ENCODE data around the gene CRACR2B. TPM values are rescaled to one million over a fixed set of nuclear protein-coding genes. Genes with fewer than 3 reads are reported as not detected.

CRACR2B gene
- total and polyA plus RNA-seq, 2 of the 13 experiments (the other 11 are each of a cell fraction or from before 2014, with no cell fraction given) = 14.9 to 21.0 TPM

DNA sequence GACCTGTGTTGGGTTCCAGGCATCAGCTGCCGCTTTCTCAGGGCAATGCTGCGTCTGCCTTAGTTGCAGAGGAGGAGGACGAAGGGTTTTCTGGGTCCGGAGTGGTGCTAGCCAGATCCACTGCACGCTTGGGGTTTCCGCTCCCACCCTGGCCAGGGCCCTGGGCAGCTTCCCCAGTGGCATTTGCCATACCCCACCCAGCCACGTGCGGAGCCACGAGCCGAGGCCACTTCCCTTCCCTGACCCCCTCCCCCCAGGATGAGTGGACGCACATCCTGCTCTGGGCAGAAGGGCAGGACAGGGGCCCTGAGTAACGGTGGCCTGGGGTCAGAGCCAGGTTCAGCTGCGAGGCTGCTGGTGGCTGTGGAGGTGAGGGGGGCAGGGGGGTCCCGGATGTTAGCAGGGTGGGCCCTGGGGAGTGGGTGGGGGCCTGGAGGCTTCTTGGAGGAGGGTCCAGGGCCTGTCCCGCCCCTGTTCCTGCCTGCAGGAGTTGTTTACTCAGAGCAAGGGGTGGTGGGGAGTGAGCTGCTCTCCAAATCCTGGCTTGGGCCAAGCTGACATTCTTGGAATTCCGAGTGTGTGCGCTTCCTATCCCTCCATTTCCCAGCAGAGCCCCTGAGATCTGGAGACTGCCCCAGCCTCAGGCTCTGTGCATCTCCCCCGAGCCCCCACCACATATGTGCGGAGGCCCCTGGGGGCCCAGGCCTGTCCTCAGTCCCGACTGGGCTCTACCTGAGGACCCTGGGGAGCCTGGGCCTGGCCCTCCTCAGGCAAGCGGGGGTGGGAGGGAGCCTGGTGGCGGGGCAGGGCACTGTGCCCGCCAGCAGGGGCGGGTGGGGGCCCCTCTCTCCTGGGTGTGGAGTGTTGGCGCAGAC is 16.3 kb downstream of the CRACR2B start (continued):
- TF ChIP-seq, protein P1, sequence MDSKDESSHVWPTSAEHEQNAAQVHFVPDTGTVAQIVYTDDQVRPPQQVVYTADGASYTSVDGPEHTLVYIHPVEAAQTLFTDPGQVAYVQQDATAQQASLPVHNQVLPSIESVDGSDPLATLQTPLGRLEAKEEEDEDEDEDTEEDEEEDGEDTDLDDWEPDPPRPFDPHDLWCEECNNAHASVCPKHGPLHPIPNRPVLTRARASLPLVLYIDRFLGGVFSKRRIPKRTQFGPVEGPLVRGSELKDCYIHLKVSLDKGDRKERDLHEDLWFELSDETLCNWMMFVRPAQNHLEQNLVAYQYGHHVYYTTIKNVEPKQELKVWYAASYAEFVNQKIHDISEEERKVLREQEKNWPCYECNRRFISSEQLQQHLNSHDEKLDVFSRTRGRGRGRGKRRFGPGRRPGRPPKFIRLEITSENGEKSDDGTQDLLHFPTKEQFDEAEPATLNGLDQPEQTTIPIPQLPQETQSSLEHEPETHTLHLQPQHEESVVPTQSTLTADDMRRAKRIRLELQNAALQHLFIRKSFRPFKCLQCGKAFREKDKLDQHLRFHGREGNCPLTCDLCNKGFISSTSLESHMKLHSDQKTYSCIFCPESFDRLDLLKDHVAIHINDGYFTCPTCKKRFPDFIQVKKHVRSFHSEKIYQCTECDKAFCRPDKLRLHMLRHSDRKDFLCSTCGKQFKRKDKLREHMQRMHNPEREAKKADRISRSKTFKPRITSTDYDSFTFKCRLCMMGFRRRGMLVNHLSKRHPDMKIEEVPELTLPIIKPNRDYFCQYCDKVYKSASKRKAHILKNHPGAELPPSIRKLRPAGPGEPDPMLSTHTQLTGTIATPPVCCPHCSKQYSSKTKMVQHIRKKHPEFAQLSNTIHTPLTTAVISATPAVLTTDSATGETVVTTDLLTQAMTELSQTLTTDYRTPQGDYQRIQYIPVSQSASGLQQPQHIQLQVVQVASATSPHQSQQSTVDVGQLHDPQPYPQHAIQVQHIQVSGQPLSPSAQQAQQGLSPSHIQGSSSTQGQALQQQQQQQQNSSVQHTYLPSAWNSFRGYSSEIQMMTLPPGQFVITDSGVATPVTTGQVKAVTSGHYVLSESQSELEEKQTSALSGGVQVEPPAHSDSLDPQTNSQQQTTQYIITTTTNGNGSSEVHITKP (CRISPR knock-in tag; IDR thresholded peaks at IDR 0.05; ENCODE audit: low read depth) = peak; percentile 89; the same call in 1 of the 2 replicates
- TF ChIP-seq AHR (CRISPR knock-in tag; IDR thresholded peaks at IDR 0.05) (no peak), NRL (CRISPR knock-in tag; IDR thresholded peaks at IDR 0.05; ENCODE audit: borderline replicate concordance) (peak; percentile 31), NCOR1 (IDR thresholded peaks at IDR 0.05; ENCODE audit: borderline replicate concordance, low read length) (no peak), ZNF207 (IDR thresholded peaks at IDR 0.05; ENCODE audit: borderline replicate concordance) (no peak), GATAD2A (CRISPR knock-in tag; IDR thresholded peaks at IDR 0.05) (peak; percentile 62; the same call in 1 of the 2 replicates), ZNF136 (CRISPR knock-in tag; IDR thresholded peaks at IDR 0.05; ENCODE audit: low read depth) (no peak), ZNF557 (CRISPR knock-in tag; IDR thresholded peaks at IDR 0.05) (no peak), FOXM1 (CRISPR knock-in tag; IDR thresholded peaks at IDR 0.05) (no peak), NFIC (IDR thresholded peaks at IDR 0.05; ENCODE audit: low read length) (no peak), AGO1 (IDR thresholded peaks at IDR 0.05; ENCODE audit: low read depth, low read length, poor library complexity, severe bottlenecking) (no peak), ZNF883 (CRISPR knock-in tag; IDR thresholded peaks at IDR 0.05; ENCODE audit: not compliant biosample characterization) (no peak), RBAK (CRISPR knock-in tag; IDR thresholded peaks at IDR 0.05) (peak; percentile 35; the same call in 1 of the 2 replicates), HNRNPUL1 (IDR thresholded peaks at IDR 0.05; ENCODE audit: low read depth, low read length) (no peak), MEIS1 (CRISPR knock-in tag; IDR thresholded peaks at IDR 0.05; ENCODE audit: borderline replicate concordance) (peak; percentile 20; the same call in 1 of the 2 replicates), RAD51 (IDR thresholded peaks at IDR 0.05; ENCODE audit: borderline replicate concordance) (no peak), ZSCAN30 (CRISPR knock-in tag; IDR thresholded peaks at IDR 0.05) (no peak), ZNF776 (CRISPR knock-in tag; IDR thresholded peaks at IDR 0.05) (no peak; the same call in 1 of the 2 replicates), ZNF546 (CRISPR knock-in tag; conservative IDR thresholded peaks at IDR 0.05) (0 out of 2 replicates have a peak, but pooled peaks have one; percentile 34)
- TF ChIP-seq, protein P2, sequence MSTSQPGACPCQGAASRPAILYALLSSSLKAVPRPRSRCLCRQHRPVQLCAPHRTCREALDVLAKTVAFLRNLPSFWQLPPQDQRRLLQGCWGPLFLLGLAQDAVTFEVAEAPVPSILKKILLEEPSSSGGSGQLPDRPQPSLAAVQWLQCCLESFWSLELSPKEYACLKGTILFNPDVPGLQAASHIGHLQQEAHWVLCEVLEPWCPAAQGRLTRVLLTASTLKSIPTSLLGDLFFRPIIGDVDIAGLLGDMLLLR (CRISPR knock-in tag; IDR thresholded peaks at IDR 0.05) = peak; percentile 81; the same call in 1 of the 2 replicates
- TF ChIP-seq, protein P3, sequence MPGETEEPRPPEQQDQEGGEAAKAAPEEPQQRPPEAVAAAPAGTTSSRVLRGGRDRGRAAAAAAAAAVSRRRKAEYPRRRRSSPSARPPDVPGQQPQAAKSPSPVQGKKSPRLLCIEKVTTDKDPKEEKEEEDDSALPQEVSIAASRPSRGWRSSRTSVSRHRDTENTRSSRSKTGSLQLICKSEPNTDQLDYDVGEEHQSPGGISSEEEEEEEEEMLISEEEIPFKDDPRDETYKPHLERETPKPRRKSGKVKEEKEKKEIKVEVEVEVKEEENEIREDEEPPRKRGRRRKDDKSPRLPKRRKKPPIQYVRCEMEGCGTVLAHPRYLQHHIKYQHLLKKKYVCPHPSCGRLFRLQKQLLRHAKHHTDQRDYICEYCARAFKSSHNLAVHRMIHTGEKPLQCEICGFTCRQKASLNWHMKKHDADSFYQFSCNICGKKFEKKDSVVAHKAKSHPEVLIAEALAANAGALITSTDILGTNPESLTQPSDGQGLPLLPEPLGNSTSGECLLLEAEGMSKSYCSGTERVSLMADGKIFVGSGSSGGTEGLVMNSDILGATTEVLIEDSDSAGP (CRISPR knock-in tag; IDR thresholded peaks at IDR 0.05; ENCODE audit: borderline replicate concordance) = peak; percentile 83
- TF ChIP-seq, protein P4, sequence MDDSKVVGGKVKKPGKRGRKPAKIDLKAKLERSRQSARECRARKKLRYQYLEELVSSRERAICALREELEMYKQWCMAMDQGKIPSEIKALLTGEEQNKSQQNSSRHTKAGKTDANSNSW (CRISPR knock-in tag; IDR thresholded peaks at IDR 0.05; ENCODE audit: borderline replicate concordance) = peak; percentile 18; the same call in 1 of the 2 replicates
- TF ChIP-seq, protein P5, sequence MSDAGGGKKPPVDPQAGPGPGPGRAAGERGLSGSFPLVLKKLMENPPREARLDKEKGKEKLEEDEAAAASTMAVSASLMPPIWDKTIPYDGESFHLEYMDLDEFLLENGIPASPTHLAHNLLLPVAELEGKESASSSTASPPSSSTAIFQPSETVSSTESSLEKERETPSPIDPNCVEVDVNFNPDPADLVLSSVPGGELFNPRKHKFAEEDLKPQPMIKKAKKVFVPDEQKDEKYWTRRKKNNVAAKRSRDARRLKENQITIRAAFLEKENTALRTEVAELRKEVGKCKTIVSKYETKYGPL (CRISPR knock-in tag; IDR thresholded peaks at IDR 0.05) = no peak

Measured in HepG2 (cell line).